ENCODE results near the gene IL2RA. TPM values are rescaled to one million over a fixed set of nuclear protein-coding genes. Genes with fewer than 3 reads are reported as not detected.
A peak's percentile ranks its signal among the peaks of the same experiment; 100 is the strongest.

IL2RA gene
- total RNA-seq, 1 experiment from 2014 or later = not detected

DNA sequence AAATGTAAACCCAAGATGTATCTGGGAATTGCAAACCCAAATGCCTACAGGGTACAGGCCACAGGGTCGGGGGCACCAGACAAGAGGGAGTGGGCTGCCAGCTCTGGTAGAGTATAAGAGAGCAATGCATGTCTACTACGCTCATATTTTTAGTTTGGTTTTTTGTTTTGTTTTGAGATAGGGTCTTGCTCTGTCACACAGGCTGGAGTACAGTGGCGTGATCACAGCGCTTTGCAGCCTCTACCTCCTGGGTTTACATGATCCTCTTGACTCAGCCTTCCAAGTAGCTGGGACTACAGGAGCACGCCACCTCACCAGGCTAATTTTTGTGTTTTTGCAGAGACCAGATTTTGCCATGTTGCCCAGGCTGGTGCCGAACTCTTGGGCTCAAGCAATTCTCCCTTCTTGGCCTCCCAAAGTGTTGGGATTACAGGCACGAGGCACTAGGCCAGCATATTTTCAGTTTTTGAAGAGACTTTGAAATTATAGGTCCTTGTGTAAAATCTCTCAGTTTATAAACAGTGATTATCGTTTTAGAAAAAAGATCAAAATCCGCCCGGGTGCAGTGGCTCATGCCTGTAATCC, 73.7 kb downstream of the IL2RA start:
- DNase-seq (ENCODE audit: low read depth) = no peak

DNA sequence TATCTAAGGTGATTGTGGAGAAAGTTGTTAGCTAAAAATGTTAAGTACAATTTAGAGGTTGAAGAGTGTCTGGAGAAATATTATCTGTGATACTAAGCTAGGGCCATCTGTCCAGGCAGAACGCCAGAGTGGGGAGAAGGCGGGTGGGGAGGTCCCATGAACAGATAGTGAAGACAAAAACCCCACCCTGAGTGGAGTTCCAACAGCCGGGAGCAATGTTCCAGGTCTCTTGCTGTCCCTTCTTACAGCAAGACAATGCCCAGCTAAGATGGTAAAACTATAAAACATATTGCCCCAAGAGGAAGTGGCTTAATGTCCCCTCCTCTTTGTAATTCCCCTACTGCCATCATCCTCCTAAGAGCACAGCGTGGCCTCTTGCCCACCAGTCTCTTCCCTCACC, 74.4 kb downstream of the IL2RA start:
- DNase-seq (ENCODE audit: low read depth) = no peak

DNA sequence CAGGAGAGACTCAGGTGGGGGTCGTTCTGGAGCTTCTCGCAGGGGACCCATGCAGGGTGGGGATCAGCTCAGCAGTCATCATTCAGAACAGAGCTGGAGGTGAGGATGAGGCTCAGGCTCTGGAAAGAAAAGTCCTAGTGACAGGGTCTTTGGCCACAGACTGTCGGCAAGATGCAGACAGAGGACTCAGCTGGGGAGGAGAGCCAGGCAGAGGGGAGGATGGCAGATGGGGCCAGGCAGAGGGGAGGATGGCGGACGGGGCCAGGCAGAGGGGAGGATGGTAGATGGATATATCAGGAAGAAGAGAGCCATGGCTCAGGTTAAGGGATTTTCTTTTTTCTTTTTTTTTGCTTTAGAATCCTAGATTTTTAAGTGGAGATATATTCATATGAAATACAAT, 77.1 kb downstream of the IL2RA start:
- DNase-seq (ENCODE audit: low read depth) = no peak

- DNase-seq (ENCODE audit: low read depth) = no peak
These were observed 78.4 kb downstream of the IL2RA start for GRCh38 chr10:5983774-5984173.

- no peak for DNase-seq (ENCODE audit: low read depth)
These were observed 80.6 kb downstream of the IL2RA start for GRCh38 chr10:5981529-5981928.

- no peak for DNase-seq (ENCODE audit: low read depth)
These were observed 84.0 kb downstream of the IL2RA start for GRCh38 chr10:5978230-5978489.

GRCh38 chr10:5977471-5978229, 84.5 kb downstream of the IL2RA start, which contains the start of gene IL15RA:
Gene IL15RA, minus strand, starts transcription at chr10:5977543. Its CDS starts 51 bp downstream, at chr10:5977492.
- DNase-seq (ENCODE audit: low read depth) = peak; percentile 30

- peak; percentile 25 for DNase-seq (ENCODE audit: low read depth)
These were observed 85.4 kb downstream of the IL2RA start for GRCh38 chr10:5976512-5977470.

DNA sequence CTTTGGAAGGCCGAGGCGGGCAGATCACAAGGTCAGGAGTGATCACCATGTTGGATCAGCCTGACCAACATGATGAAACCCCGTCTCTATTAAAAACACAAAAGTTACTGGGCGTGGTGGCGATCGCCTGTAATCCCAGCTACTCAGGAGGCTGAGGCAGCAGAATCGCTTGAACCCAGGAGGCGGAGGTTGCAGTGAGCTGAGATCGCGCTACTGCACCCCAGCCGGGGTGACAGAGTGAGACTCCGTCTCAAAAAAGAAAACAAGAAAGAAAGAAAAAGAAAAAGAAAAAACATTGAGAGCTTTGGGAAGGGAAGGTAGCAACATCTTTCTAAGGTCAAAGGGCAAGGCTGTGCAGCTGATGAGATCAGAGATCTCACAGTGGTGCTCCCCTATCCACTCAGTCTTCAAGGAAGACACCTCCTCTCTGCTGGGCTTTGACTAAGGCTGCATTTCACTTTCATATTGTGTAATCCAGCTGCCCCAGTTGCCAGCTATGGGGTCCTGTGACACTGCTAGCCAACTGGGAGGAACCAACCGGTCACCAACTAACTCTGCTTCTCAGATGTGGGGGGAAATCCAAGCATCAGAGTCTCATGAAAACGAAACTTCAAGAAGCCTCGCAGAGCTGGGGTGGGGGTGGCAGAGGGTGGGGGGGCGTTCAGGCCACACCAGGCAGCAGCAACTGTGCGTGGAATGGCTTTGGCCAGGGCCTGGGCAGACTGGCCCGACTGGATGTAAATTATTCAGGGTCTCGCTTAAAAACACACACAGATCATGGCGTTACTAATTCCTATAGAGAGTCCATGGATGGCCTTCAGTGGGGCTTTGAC, 86.3 kb downstream of the IL2RA start:
- peak; percentile 8 for DNase-seq (ENCODE audit: low read depth)

DNA sequence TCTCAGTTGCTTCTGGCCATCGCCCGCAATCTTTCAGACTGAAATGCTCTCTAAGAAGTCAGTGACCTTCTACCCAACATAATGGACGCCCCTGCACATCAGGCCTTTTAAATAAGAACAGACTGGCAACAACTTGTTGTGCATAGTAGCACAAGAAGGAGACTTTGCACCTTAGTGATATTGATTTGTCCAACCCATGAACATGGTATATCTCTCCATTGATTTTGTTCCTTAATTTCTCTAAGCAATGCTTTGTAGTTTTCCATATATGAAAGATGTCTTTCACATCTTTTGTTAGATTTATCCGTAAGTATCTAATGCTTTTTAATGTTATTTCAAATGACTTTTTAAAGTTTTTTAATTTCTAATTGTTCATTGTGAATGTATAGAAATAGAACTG, 89.1 kb downstream of the IL2RA start:
- DNase-seq (ENCODE audit: low read depth) = no peak

DNA sequence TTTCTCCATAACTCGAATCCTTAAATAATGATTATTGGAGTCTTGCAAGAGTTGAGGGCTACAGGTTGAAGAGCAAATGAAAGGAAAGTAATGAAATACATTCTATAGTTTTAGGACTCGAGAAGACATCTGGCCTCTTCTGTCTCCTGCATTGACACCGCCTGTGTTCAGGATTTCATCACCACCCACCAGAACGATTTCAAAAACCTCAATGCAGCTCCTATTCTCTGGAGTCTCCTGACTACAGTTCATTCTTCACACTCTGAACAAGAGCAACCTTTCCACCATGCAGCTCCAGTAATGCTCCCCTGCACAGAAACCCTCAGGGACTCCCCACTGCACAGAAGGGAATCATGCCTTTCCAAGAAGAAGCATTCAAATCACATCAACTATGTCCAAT, 90.3 kb downstream of the IL2RA start:
- DNase-seq (ENCODE audit: low read depth) = no peak

GRCh38 chr10:5971315-5971832, 90.8 kb downstream of the IL2RA start:
- DNase-seq (ENCODE audit: low read depth) = no peak

GRCh38 chr10:5970527-5970926, 91.6 kb downstream of the IL2RA start:
- no peak for DNase-seq (ENCODE audit: low read depth)

GRCh38 chr10:5970066-5970465, 92.1 kb downstream of the IL2RA start:
- DNase-seq (ENCODE audit: low read depth) = no peak

DNA sequence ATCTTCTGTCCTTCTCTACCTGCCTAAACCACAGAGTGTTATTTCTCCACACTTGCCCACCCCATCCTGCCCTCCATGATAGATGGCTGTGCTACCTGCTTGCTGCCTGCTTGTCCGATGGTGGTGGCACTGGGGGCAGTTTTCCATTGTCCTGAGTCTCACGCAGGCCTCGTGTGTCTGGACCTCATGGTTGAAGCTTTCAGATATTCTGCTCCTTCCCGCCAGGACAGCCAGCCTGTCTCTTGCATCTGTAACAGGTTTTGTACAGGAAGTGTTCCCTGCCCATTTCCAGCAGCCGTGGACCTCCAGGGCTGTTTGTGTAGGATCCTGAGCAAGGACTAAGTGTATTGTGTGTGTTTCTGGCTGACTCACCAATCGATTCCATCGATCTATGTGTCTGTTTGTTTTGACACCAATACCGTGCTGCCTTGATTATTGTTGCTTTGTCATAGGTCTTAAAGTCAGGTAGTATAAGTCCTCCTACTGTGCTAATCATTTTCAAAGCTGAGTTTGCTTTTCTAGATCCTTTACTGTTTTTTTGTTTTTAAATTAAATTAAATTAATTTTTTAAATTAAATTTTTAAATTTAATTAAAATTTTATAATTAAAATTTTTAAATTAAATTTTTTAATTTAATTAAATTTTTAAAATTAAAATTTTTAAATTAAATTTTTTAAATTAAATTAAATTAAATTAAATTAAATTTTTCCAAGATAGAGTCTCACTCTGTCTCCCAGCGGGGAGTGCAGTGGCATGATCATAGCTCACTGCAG, 93.3 kb downstream of the IL2RA start:
- DNase-seq (ENCODE audit: low read depth) = no peak

GRCh38 chr10:5968037-5968680, 94.0 kb downstream of the IL2RA start:
- no peak for DNase-seq (ENCODE audit: low read depth)

DNA sequence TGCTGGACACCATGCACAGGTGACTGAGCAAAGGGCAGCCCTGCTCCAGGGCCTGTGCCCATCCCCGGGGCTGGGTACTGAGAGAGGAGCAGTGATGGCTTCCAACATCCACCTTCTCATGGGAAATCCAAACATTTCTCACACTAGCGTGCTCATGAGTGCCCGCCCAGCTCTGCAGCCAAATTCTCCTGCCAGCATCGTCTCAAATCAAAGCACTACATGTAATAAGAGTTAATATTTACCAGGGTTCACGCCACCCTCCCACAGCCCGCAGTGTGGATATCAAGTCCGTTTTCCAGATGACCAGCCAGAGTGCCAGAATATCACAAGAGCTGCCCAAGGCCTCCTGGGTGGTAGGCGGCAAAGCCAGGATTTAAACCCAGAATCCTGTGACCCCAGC, 96.9 kb downstream of the IL2RA start:
- DNase-seq (ENCODE audit: low read depth) = no peak

DNA sequence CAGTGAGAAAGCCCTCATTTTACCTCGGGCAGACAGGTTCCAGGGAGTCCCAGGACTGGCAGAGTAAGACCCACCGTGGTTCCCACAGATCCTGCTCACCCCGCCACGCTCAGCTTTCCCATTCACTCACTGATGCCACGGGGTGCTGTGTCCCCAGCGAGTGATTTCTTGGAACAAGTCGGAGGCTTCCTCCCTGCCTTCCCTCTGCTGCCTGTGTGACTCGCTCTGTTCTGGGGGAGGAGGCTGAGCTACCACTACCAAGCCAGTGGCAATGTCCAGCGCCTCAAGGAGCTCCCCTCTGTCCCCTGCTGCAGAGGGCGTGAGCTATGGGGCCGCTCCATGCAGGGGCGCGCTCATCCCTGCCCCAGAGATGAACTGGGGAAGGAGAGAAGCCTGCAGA, 97.4 kb downstream of the IL2RA start:
- DNase-seq (ENCODE audit: low read depth) = no peak

DNA sequence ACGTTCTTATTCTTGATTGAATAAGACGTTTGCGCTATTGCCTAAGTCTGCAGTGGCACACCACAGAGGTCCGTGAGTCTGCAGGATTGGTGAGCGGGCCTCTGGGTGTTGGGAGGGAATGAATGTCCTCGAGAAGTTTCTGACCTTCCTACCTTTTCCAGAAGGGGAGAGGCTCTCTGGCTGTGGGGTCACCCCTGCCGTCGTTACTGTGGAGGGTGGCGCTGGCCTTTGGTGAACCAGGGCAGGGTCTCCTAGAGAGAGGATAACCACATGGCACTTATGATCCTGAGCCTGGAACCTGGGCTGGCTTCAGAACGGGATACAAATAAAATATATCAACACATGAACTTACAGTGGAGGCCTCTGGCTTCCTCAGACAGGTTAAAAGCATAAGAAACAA, 98.6 kb downstream of the IL2RA start:
- DNase-seq (ENCODE audit: low read depth) = no peak

DNA sequence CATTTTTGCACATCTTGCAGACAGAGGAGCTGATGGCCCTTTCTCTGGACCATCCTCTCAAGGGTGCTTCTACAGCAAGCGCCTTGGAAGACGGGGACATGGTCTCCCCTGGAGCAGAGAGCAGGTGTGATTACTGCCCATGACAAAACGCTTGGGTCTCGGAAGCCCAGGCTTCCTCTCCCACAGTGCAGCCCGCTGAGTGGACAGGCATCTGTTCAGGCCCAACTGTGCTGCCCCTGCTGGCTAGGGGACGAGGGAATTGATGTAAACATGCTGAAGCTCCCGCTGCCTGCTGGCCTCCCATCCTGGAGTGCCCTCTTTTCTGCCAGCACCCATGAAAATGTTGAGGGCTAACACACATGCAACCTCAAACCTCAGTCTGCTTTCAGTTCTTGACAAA, 99.1 kb downstream of the IL2RA start:
- no peak for DNase-seq (ENCODE audit: low read depth)

Data from LHCN-M2 (cell line).